HG03280 (cell line): ENCODE measurements around the gene TSACC.
"Not testable (repeated sequence)": the region's sequence is repeated elsewhere in the genome, so short reads cannot be mapped to it uniquely, and the experiment has no call there.

ENCODE experiments used
- ATAC-seq: cut with Tn5 transposase; IDR thresholded peaks from one replicate; pipeline ENCODE4 v1.9.1; 2021; ENCODE audit warnings: mild to moderate bottlenecking, moderate library complexity; ENCODE audit not compliant: unreplicated experiment

The TSACC gene

GRCh38 chr1:156338180-156338976 is at the start of gene TSACC, which contains the start of gene CCT3:
TSACC (plus strand) TSS chr1:156338526; CDS start chr1:156339758, 1,232 bp downstream.
CCT3 (minus strand) TSS chr1:156338292; CDS start chr1:156338184, 108 bp downstream.
- peak; percentile 93 for ATAC-seq

DNA sequence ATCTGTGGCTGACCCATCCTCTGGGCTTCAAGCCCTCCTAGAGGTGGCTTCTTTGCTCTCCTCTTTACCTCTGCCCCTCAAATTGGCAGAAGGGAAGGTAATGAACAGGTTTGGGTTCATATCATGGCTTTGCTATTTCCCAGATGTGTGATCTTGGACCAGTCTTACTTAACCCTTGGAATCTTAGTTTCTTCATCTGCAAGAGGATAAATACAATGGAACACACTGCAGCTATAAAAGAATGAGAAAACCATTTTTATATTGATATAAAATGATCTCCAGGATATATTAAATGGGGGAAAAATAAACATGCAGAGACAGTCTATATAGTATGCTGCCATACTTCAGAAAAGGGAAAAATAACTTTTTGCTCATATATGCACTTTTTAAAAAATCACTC is 48.5 kb upstream of the TSACC start:
- no peak for ATAC-seq

- peak; percentile 44 for ATAC-seq
These were observed 46.9 kb upstream of the TSACC start for GRCh38 chr1:156291226-156292061.

DNA sequence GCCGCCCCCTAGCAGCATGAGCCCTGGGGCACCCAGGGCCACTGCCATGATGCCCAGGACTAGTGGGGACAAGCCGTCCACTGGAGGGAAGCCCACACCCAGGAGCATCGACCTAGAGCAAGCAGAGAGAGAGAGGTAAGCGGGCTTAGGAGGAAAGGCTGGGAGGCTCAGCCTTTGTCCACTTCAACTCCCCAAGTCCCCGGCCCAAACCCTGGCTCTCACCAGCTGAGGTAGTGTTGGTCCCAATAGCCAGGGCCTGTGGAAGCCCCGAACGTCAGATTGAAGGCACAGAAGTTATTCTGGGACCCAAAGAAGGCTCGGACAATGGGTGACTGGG is 45.3 kb upstream of the TSACC start:
- no peak for ATAC-seq

DNA sequence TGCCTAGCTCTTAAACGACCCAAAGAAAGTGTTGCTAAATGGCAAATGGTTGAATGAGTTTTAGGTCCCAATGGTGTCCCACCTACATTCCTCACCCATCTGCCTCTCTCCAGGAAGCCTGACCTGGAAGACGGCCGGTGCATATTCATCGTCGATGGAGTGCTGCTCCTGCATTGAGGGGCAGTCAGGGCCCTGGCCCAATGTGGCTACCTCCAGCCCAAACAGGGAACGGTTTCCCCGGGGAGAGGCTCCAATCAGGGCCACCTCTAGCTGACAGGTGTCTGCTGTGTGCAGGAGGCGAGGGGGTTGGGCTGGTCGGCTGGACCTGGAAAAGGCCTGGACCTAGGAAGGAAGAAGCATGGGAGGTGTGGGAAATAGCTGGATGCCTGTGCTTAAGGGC is 44.4 kb upstream of the TSACC start:
- ATAC-seq: no peak

GRCh38 chr1:156295391-156295947 is 42.9 kb upstream of the TSACC start, which contains the start of gene GLMP:
GLMP (minus strand) TSS chr1:156295679; CDS start chr1:156295645, 34 bp downstream.
- no peak for ATAC-seq

GRCh38 chr1:156298852-156299357 is 39.4 kb upstream of the TSACC start, which contains the start of gene VHLL:
VHLL (minus strand) TSS chr1:156299307; CDS start chr1:156299189, 118 bp downstream.
- no peak for ATAC-seq

DNA sequence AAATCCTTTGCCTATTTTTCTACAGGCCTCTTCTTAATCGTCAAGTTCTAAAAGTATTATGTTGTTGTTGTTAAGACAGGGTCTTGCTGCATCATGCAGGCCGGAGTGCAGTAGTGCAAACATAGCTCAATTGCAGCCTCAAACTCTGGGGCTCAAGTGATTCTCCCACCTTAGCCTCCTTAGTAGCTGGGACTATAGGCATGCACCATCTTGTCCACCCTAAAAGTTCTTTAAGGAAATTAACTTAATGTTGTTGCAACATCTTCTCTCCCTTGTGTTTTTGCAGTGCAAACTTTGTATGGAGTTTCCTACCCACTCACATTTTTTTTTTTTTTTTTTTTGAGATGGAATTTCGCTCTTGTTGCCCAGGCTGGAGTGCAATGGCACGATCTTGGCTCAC is 35.1 kb upstream of the TSACC start:
- no peak for ATAC-seq

DNA sequence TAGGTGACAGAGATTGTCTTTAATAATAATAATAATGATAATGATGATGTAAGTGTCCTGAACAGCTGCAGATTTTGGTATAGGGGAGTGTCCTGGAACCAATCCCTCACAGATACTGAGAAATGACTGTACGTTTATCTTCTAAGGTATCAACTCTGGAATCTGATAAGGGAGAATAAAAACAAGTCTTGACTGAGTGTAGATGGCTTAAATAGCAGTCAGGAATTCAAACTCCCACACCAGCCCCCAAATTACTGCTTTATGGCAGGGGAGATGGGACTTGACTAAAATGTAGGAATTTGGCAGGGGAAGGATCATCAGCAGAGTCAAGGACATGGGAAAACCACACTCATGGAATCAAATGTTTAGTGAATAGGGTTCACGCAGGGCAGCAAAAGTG is 33.1 kb upstream of the TSACC start:
- no peak for ATAC-seq

DNA sequence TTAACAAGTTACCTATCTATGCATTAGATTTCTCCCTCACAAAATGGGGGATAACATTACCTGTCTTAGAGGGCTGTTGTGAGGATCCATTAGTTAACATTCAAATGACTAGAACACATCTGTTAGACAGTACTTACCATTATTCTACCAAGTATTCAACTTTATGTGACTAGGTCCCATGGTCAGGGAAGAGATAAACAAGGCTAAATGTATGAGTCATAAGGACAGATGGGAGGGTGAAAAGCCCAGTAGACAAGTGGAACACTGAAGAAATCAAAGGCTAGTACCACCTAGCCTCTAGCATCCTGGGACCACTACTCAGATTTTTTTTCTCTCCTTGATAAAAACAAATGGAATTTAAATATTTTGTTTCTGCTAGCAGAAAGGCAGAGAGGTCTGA is 30.2 kb upstream of the TSACC start:
- no peak for ATAC-seq

DNA sequence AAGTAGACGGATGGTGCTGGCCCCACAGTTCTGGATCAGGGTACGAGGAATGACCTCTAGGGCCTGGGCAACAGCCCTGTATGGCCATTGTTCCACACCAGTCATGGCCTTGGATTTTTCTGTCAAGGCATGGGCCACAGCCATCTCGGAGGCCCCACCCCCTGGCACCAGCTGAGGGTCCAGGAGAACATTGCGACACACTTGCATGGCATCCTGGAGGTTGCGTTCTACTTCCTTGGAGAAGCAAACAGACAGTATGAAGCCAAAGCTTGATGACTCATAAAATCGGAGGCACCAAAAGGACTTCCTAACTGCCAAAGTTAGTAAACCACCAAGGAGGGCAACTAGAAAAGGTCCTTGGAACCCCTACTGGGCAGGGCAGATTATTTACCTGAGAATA is 27.4 kb upstream of the TSACC start:
- ATAC-seq: no peak

GRCh38 chr1:156316909-156317308 is 21.4 kb upstream of the TSACC start:
- no peak for ATAC-seq

GRCh38 chr1:156319664-156320063 is 18.7 kb upstream of the TSACC start:
- no peak for ATAC-seq

GRCh38 chr1:156320560-156320959 is 17.8 kb upstream of the TSACC start:
- ATAC-seq: no peak

GRCh38 chr1:156323179-156323578 is 15.1 kb upstream of the TSACC start:
- ATAC-seq: not testable (repeated sequence)

DNA sequence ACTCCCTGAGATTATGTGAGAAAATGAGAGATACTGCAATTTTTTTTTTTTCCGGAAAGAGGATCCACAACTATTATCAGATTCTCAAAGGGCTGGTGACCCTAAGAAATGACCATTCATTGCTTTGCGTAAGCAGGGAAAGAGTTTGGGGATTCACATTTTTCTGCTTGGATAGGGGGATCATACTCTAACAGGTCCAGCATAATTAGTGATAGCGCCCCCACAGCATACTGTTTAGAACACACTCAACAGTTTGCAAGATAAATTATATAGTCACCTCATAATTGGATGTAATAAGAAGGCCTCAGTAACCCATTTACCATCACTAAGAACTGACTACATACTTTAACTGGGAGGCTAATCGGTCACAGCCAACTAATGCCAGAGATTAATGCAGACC is 2.1 kb upstream of the TSACC start:
- no peak for ATAC-seq

DNA sequence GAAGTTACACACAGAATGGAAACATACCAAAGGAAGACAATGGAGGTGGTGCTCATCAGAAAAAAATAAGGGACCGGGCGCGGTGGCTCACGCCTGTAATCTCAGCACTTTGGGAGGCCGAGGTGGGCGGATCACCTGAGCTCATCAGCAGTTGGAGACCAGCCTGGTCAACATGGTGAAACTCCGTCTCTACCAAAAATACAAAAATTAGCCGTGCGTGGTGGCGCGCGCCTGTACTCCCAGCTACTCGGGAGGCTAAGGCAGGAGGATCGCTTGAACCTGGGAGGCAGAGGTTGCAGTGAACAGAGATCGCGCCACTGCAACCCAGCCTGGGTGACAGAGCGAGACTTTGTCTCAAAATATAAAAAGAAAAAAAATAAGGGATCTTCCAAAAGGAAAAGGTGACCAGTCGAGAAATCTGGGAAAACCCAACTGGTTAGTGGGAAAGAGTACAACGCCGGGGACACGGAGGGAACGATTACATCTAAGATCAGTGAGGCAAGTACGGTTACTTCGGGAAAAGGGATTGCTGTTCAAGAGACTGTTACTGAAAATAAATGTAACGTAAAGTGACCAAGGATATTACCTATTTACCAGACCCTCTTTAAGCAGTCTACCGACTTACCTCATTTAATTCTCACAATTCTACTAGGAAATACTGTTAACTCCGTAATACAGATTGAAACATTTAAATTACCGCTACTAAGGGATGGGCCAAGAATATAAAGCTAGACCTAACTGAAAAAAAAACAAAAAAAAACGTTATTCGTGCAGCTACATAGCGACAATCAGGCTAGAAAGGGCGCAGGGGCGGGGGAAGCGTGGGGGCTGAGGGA is 1.1 kb upstream of the TSACC start:
- ATAC-seq: no peak

DNA sequence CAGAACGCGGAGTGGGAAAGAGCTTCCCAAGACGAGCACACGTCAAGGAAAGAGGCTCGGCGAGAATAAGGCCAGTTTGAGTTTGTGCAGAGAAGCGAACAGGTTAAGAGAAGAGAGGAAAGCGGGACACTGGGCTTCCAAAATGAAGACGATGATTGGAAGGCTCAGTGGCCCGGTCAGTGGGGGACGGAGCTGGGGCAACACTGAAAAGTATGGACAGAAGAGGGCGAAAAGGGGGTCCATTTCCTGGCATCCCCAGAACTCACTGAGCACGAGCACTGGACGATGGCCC is 492 bp upstream of the TSACC start:
- peak; percentile 1 for ATAC-seq

- ATAC-seq: no peak
These were observed 4.0 kb downstream of the TSACC start for GRCh38 chr1:156342166-156342955.

GRCh38 chr1:156344409-156344808 is 6.1 kb downstream of the TSACC start:
- no peak for ATAC-seq
